HG02610 (cell line): ENCODE results near the gene ACTL6B.

ENCODE experiments used
- ATAC-seq: cut with Tn5 transposase; IDR thresholded peaks from one replicate; pipeline ENCODE4 v1.9.1; 2021; ENCODE audit warnings: mild to moderate bottlenecking, moderate library complexity; ENCODE audit not compliant: unreplicated experiment

Gene ACTL6B

DNA sequence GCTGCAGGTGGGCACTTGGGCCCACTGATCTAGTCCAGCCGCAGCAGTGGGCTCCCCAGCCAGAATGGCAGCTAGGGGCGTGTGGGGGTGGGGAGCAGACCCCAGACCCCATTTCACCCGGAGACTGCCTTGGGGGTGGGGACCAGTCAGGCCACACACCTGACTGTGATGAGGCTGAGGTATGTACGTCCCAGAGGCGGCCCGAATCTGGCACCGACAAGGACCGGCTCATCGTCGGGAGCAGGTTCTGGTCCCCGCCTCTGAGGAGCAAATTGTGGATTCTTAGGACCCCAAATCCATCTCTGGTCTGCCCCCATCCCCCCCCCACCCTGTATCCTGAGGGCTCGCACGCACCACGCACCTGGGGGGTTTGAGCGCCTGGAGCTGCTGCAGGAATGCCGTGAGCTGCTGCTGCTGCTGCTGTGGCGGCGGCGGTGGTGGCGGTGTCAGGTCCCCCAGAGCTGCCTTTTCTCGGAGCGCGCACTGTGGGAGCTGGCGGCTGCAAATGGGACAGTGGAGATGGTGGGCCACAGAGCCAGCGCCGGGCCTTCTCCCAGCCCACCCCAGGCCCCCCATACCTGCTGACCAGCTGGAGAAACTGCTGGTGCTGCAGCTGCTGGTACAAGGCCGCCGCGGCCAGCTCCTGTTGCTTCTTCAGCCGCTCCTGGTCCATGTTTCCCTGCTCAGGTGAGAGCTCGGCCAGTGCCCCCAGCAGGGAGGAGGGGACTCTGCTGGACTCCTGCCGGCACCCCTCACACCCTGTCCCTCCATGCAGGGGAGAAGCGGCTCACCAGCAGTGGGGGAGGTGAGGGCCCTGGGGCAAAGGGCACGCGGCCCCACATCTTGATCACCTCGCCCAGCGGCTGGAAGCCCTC, 27.6 kb upstream of the ACTL6B start:
- no peak for ATAC-seq

DNA sequence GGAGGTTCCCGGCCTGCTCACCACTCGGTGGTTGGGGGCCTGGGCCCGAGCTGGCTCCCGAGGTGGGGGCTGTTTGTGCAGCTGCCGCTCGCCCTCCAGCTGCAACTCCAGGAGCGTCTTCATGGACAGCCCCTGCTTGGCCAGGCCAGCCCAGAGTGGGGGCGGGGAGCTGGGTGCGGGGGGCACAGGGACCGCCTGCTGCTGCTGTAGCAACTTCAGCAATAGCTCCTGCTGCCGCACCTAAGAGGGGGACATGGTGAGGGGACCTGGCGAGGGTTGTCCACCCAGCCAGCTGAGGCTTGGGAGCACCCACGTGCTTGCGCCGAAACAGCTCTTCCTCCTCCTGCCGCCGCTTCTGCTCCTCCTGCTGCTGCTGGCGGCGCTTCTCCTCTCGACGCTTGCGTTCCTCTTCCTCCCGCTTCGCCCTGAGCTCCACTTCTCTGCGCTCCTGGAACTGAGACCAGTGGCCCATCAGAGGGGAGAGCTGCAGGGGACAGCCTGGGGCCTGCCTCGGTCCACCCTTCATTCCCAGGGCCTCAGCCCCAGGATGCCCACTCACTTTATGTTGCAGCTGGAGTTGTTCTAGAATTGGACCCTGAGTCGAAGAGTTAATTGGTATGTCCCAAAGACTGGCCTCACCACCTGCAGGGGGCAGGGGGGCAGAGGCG, 26.9 kb upstream of the ACTL6B start:
- ATAC-seq: no peak

- ATAC-seq: no peak
Measured at GRCh38 chr7:100682228-100682741, 26.0 kb upstream of the ACTL6B start.

GRCh38 chr7:100681491-100682227, 25.4 kb upstream of the ACTL6B start:
- ATAC-seq: no peak

DNA sequence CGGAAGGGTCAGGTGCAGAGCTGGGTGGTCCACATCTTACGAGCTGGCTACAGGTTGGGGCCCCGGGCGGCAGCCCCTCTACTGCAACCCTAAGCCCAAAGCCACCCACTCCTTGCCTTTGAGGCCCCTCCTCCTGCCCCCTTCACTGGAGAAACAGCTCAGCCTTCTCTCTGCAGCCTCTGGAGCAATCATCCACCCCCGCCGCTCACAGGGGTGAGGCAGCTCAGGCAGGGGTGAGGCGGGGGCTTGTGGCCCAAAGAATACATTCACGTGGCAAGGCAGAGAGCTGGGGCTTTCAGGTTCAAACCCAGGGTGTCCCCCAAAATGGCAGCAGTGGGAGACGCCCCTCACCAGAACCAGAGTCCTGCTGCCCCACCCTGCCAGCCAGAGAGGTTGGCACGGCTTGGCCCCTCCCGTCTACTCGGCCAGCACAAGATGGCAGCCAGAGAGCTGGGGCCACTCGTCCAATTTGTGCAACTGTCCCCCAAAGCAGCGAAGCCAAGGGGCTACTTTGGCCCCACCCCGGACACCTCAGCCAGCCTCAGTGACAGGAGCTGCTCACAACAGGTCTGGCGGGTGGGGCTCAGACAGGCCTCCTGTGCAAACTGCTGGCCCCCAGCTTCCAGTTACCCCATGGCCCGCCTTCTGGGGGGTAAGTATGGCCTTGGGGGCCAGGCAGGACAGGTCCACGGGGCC, 24.5 kb upstream of the ACTL6B start:
- no peak for ATAC-seq

DNA sequence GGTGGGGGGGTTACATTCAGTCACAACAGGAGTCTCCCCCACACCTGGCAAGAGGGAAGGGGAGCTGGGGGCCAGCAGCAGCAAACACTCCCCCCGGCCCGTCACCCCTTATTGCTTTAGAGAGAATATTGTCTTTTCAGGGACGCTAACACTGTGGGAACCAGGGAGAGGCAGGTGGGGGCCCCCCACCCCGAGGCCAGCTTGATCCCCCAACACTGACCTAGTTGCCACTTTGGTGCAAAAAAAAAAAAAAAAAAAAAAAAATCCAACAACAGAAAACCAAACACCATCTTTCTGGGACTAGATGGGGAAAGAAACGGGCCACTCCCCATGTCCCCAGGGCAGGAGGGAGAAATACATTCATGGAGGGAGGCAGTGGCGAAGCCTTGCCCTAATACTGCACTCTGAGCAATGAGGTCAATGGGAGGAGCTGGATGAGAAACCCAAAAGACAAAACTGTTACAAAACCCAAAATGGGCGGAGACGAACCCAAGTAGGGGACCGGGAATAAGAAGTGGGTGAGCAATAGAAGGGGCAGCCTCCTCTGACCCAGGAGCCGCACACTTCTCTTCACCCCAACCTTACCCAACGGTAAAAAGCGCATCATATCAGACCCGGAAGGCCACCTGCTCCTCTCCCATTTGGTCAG, 23.8 kb upstream of the ACTL6B start:
- no peak for ATAC-seq

GRCh38 chr7:100679129-100679926, 23.1 kb upstream of the ACTL6B start:
- no peak for ATAC-seq

GRCh38 chr7:100678291-100678984, 22.2 kb upstream of the ACTL6B start:
- ATAC-seq: no peak

DNA sequence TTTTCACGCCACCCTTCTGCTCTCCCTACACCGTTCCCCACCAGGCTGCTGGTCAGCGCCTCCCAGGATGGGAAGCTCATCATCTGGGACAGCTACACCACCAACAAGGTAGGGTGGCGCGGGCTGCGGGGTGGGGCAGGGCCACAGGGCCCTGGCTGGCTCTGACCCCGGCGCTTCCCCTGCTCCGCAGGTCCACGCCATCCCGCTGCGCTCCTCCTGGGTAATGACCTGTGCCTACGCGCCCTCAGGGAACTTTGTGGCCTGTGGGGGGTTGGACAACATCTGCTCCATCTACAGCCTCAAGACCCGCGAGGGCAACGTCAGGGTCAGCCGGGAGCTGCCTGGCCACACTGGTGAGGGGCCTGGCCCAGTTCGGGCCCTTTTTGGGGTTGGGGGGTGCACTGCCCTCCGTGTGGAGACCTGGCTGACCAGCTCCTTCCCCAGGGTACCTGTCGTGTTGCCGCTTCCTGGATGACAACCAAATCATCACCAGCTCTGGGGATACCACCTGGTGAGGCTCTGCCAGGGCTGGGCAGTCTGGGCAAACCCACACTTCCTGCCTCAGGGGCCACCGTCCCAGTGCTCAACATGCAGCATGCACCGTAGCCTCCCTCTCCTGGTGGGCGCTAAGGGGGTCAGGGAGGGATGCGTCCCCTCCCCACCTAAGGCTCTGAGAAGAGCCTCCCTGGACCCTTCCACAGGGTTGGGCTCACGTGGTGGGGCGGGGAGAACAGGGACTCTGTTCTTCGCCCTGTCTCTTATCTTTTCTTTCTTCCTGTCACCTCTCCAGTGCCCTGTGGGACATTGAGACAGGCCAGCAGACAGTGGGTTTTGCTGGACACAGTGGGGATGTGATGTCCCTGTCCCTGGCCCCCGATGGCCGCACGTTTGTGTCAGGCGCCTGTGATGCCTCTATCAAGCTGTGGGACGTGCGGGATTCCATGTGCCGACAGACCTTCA, 21.3 kb upstream of the ACTL6B start:
- ATAC-seq: no peak

- ATAC-seq: no peak
Measured at GRCh38 chr7:100676501-100677306, 20.5 kb upstream of the ACTL6B start.

GRCh38 chr7:100675581-100676350, 19.5 kb upstream of the ACTL6B start:
- peak; percentile 34 for ATAC-seq

DNA sequence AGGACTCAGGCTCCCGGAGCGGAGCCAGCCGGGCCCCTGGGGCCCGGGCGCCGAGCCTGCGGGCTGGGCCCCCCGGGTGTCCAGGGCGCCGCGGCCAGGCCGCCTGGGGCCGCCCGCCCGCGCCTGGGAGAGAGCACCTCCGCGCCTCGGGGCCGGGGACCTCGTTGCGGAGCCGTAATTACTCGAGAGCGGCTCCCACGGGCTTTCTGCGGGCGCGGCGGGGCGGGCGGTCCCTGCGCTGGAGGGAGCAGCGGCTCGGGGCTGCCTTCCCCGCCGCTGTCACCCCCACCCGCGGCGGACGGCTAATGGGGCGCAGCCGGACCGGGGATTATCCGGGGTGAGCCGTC, 18.8 kb upstream of the ACTL6B start:
- no peak for ATAC-seq

GRCh38 chr7:100674411-100675104, 18.3 kb upstream of the ACTL6B start:
- no peak for ATAC-seq

GRCh38 chr7:100673942-100674410, 17.7 kb upstream of the ACTL6B start:
- no peak for ATAC-seq

DNA sequence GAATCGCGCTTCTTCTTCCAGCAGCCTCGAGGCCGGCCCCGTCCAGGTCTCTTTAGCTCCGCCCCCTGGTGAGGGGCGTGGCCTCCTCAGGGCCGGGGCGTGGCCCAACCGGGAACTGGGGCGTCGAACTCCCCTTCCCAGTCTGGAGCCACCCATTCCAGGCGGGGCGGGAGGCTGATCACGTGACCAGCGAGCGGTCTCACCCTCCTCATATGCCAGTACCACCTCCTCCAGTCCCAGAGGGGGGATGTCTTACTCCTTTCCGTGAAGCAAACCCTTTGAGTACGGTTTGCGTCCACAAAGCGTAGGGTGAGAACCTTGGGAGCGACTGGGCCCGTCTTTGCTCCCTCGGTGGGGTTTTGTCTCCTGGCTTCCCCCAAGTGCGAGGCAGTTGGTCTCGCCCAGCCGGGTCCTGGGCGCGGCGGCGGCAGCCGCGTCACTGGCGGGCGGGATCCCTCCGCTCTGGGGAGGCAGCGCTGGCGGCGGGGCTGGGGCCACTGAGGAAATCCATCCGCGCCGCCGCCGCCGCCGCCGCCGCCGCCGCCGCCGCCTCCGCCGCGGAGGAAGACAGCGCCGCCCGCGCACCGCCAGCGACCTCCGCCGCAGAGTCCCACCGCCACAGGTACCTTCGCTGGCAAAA, 17.2 kb upstream of the ACTL6B start, which contains the start of gene GNB2:
TSS of gene GNB2 (plus strand) at position 439 of the 640 bp plus-strand sequence. CDS start 2,526 bp downstream, outside the sequence.
- peak; percentile 74 for ATAC-seq
